ENCODE data around the gene TRAPPC14. TPM values are rescaled to one million over a fixed set of nuclear protein-coding genes. Genes with fewer than 3 reads are reported as not detected.

Gene TRAPPC14
- total RNA-seq, 1 donor from 2014 or later = 10.4 TPM

GRCh38 chr7:100105534-100105933, 53.0 kb downstream of the TRAPPC14 start:
- H3K36me3 ChIP-seq (ENCODE audit: control insufficient read depth, insufficient read depth, low read length) = peaks cover 3% of the 10 kb centered on the region
- no peak overlapping the region for H3K4me3 ChIP-seq (ENCODE audit: low read depth, low read length)
- DNase-seq (ENCODE audit: low read depth) = no peak
- no peak for TF ChIP-seq CTCF (IDR thresholded peaks at IDR 0.05; ENCODE audit: insufficient read depth, low read length, poor library complexity, severe bottlenecking)
- H3K27me3 ChIP-seq (ENCODE audit: control insufficient read depth, insufficient read depth, low read length) = no peaks in the 10 kb centered on the region

Other genes starting within 250 kb of the TRAPPC14 start
- 32.6 and 36.0 TPM in 2 replicates for gene TRIM4, start 239.2 kb downstream of the TRAPPC14 start, total RNA-seq
- gene GJC3, start 229.1 kb downstream of the TRAPPC14 start, total RNA-seq = not detected in 2 replicates
- 0.75 TPM in 1 of 2 replicates, not detected in the other for gene AZGP1, start 182.7 kb downstream of the TRAPPC14 start, total RNA-seq
- gene ZKSCAN1, start 143.1 kb downstream of the TRAPPC14 start, total RNA-seq = 32.5 and 40.3 TPM in 2 replicates
- 14.8 and 21.7 TPM in 2 replicates for gene ZSCAN21, start 108.9 kb downstream of the TRAPPC14 start, total RNA-seq
- gene ZNF3, start 77.0 kb downstream of the TRAPPC14 start, total RNA-seq = 39.9 and 44.9 TPM in 2 replicates
- gene COPS6, start 69.8 kb downstream of the TRAPPC14 start, total RNA-seq = 43.3 and 45.2 TPM in 2 replicates
- gene MCM7, start 57.3 kb downstream of the TRAPPC14 start, total RNA-seq = 96.9 and 101 TPM in 2 replicates
- 23.6 and 29.4 TPM in 2 replicates for gene AP4M1, start 57.1 kb downstream of the TRAPPC14 start, total RNA-seq
- 69.0 and 80.5 TPM in 2 replicates for gene TAF6, start 39.4 kb downstream of the TRAPPC14 start, total RNA-seq
- gene CNPY4, start 39.1 kb downstream of the TRAPPC14 start, total RNA-seq = 10.1 TPM in 2 replicates
- 2.3 and 3.5 TPM in 2 replicates for gene MBLAC1, start 31.8 kb downstream of the TRAPPC14 start, total RNA-seq
- 150 and 208 TPM in 2 replicates for gene LAMTOR4, start 9.8 kb downstream of the TRAPPC14 start, total RNA-seq
- gene GAL3ST4, start 9.9 kb upstream of the TRAPPC14 start, total RNA-seq = 1.5 and 2.1 TPM in 2 replicates
- gene GPC2, start 18.7 kb upstream of the TRAPPC14 start, total RNA-seq = 13.6 and 14.7 TPM in 2 replicates
- gene STAG3, start 19.2 kb upstream of the TRAPPC14 start, total RNA-seq = 1.1 and 2.1 TPM in 2 replicates
- not detected in 2 replicates for gene PVRIG, start 61.2 kb upstream of the TRAPPC14 start, total RNA-seq
- not detected in 2 replicates for gene SPDYE3, start 149.0 kb upstream of the TRAPPC14 start, total RNA-seq
- gene PILRB, start 199.4 kb upstream of the TRAPPC14 start, total RNA-seq = 19.3 and 20.8 TPM in 2 replicates
- gene PILRA, start 214.8 kb upstream of the TRAPPC14 start, total RNA-seq = 0.68 TPM in 1 of 2 replicates, not detected in the other